H9 (cell line): ENCODE data around the gene GFOD2. TPM values are rescaled to one million over a fixed set of nuclear protein-coding genes. Genes with fewer than 3 reads are reported as not detected.

Source experiments
- DNase-seq: peaks from one replicate; pipeline ENCODE4 v3.0.0-alpha.2; 2017
- H2AFZ ChIP-seq: one replicate; pipeline ENCODE4 v1.6.1; 2013; ENCODE audit warnings: mild to moderate bottlenecking, low read length, control low read depth, moderate library complexity
- H2AK5ac ChIP-seq: 2 replicates; pipeline ENCODE4 v1.6.1; 2013; ENCODE audit warnings: low read length, control low read depth, mixed read lengths; ENCODE audit not compliant: insufficient read length
- H2BK120ac ChIP-seq: one replicate; pipeline ENCODE4 v1.6.1; 2013; ENCODE audit warnings: low read depth, mild to moderate bottlenecking, low read length, control low read depth, inconsistent platforms; ENCODE audit not compliant: poor library complexity, severe bottlenecking
- H2BK12ac ChIP-seq: 2 replicates; pipeline ENCODE4 v1.6.1; 2013; ENCODE audit warnings: low read length, control low read depth, mixed read lengths, low read depth; ENCODE audit not compliant: insufficient read length
- H2BK15ac ChIP-seq: 2 replicates; pipeline ENCODE4 v1.6.1; 2013; ENCODE audit warnings: low read depth, low read length, control low read depth
- H2BK20ac ChIP-seq: one replicate; pipeline ENCODE4 v1.6.1; 2013; ENCODE audit warnings: low read depth, mild to moderate bottlenecking, low read length, control low read depth, inconsistent platforms; ENCODE audit not compliant: poor library complexity, severe bottlenecking
- H2BK5ac ChIP-seq: 2 replicates; pipeline ENCODE4 v1.6.1; 2013; ENCODE audit warnings: low read length, control low read depth, mixed read lengths; ENCODE audit not compliant: insufficient read length
- H3K14ac ChIP-seq: 2 replicates; pipeline ENCODE4 v1.6.1; 2013; ENCODE audit warnings: low read length, control low read depth; ENCODE audit not compliant: insufficient read depth
- H3K18ac ChIP-seq: 2 replicates; pipeline ENCODE4 v1.6.1; 2013; ENCODE audit warnings: low read depth, mild to moderate bottlenecking, mixed read lengths, low read length, control low read depth; ENCODE audit not compliant: insufficient read length
- H3K23ac ChIP-seq: 2 replicates; pipeline ENCODE4 v1.6.1; 2013; ENCODE audit warnings: low read length, control low read depth, mixed read lengths, low read depth; ENCODE audit not compliant: insufficient read length
- H3K23me2 ChIP-seq: 2 replicates; pipeline ENCODE4 v1.6.1; 2013; ENCODE audit warnings: low read depth, mild to moderate bottlenecking, mixed read lengths, low read length, control low read depth; ENCODE audit not compliant: insufficient read length, poor library complexity, severe bottlenecking
- H3K27ac ChIP-seq: 2 replicates; pipeline ENCODE4 v1.5.1; 2013; ENCODE audit warnings: low read length, control low read depth, mixed read lengths, low read depth; ENCODE audit not compliant: insufficient read length
- H3K27me3 ChIP-seq: 2 replicates; pipeline ENCODE4 v1.6.1; 2013; ENCODE audit warnings: low read length, control low read depth, inconsistent platforms; ENCODE audit not compliant: insufficient read depth
- H3K4ac ChIP-seq: 2 replicates; pipeline ENCODE4 v1.6.1; 2013; ENCODE audit warnings: low read depth, mild to moderate bottlenecking, control low read depth, inconsistent platforms, low read length, moderate library complexity
- H3K4me1 ChIP-seq: 2 replicates; pipeline ENCODE4 v1.6.1; 2013; ENCODE audit warnings: low read length, control low read depth, inconsistent platforms; ENCODE audit not compliant: insufficient read depth
- H3K4me2 ChIP-seq: 2 replicates; pipeline ENCODE4 v1.6.1; 2013; ENCODE audit warnings: low read length, control low read depth, mixed read lengths; ENCODE audit not compliant: insufficient read length, insufficient read depth
- H3K56ac ChIP-seq: 2 replicates; pipeline ENCODE4 v1.6.1; 2013; ENCODE audit warnings: low read depth, mild to moderate bottlenecking, mixed read lengths, low read length, control low read depth; ENCODE audit not compliant: insufficient read length
- H3K79me1 ChIP-seq: 2 replicates; pipeline ENCODE4 v1.6.1; 2013; ENCODE audit warnings: low read depth, mild to moderate bottlenecking, moderate library complexity, low read length, control low read depth, inconsistent platforms; ENCODE audit not compliant: insufficient read depth, poor library complexity, severe bottlenecking
- H3K79me2 ChIP-seq: 2 replicates; pipeline ENCODE4 v1.6.1; 2013; ENCODE audit warnings: low read length, control low read depth, inconsistent platforms; ENCODE audit not compliant: insufficient read depth
- H3K9ac ChIP-seq: 2 replicates; pipeline ENCODE4 v1.6.1; 2013; ENCODE audit warnings: low read length, control low read depth, mixed read lengths; ENCODE audit not compliant: insufficient read length; ENCODE audit errors: extremely low read depth
- H3K9me3 ChIP-seq: one replicate; pipeline ENCODE4 v1.6.1; 2013; ENCODE audit warnings: low read depth, low read length, inconsistent platforms; ENCODE audit not compliant: control insufficient read depth
- H3T11ph ChIP-seq: one replicate; pipeline ENCODE4 v1.6.1; 2013; ENCODE audit warnings: mild to moderate bottlenecking, low read length, control low read depth, inconsistent platforms
- H4K20me1 ChIP-seq: one replicate; pipeline ENCODE4 v1.6.1; 2013; ENCODE audit not compliant: control insufficient read depth, insufficient read length, insufficient read depth
- H4K5ac ChIP-seq: 2 replicates; pipeline ENCODE4 v1.6.1; 2013; ENCODE audit warnings: low read depth, mild to moderate bottlenecking, mixed read lengths, low read length, control low read depth; ENCODE audit not compliant: insufficient read length
- H4K8ac ChIP-seq: replicated peaks from 2 replicates; pipeline ENCODE4 v1.6.1; 2013; ENCODE audit warnings: low read length, control low read depth, mixed read lengths, low read depth; ENCODE audit not compliant: insufficient read length
- H4K91ac ChIP-seq: 2 replicates; pipeline ENCODE4 v1.6.1; 2013; ENCODE audit warnings: low read depth, mild to moderate bottlenecking, moderate library complexity, mixed read lengths, low read length, control low read depth; ENCODE audit not compliant: insufficient read length
- H3K27ac Mint-ChIP-seq, 3 experiments: 2 replicates in 2 of 3; 3 replicates in 1 of 3; pipeline ENCODE4 v1.8.0; 2020 to 2021; ENCODE audit warnings: mixed read lengths in 3 of 3, mild to moderate bottlenecking in 1 of 3, moderate library complexity in 1 of 3
- H3K27me3 Mint-ChIP-seq: 2 replicates; pipeline ENCODE4 v1.8.0; 2021; ENCODE audit warnings: low read depth, mild to moderate bottlenecking, moderate library complexity, mixed read lengths
- H3K36me3 Mint-ChIP-seq, 3 experiments: 2 replicates in 2 of 3; 3 replicates in 1 of 3; pipeline ENCODE4 v1.8.0; 2020 to 2021; ENCODE audit warnings: low read depth in 3 of 3, mixed read lengths in 3 of 3; ENCODE audit not compliant: insufficient read depth in 1 of 3
- H3K4me1 Mint-ChIP-seq, 2 experiments: 2 replicates each; pipeline ENCODE4 v1.8.0; 2020; ENCODE audit warnings: mixed read lengths in 2 of 2
- H3K4me3 Mint-ChIP-seq, 2 experiments: 2 replicates in 1 of 2; 3 replicates in 1 of 2; pipeline ENCODE4 v1.8.0; 2020 to 2021; ENCODE audit warnings: mild to moderate bottlenecking in 2 of 2, mixed read lengths in 2 of 2, moderate library complexity in 1 of 2
- H3K9me3 Mint-ChIP-seq, 2 experiments: 2 replicates in 1 of 2; 3 replicates in 1 of 2; pipeline ENCODE4 v1.8.0; 2020; ENCODE audit warnings: mild to moderate bottlenecking in 2 of 2, mixed read lengths in 2 of 2, moderate library complexity in 1 of 2
- CTCF ChIP-seq: fragments of 200-600 bp; sonication (generic); conservative IDR thresholded peaks from 3 replicates; pipeline ENCODE4 v1.8.0; 2021; ENCODE audit warnings: antibody characterized with exemption, mild to moderate bottlenecking
- WGBS: extraction: QIAGEN DNeasy Blood & Tissue Kit; methylation state at CpG from one replicate; pipeline ENCODE4 v1.1.7; 2013; ENCODE audit warnings: missing lambda C conversion rate, low lambda C conversion rate, mixed read lengths; ENCODE audit not compliant: insufficient read length; ENCODE audit errors: extremely low coverage; 5-methylcytosine and 5-hydroxymethylcytosine counted together
- total RNA-seq: library from RNA; stranded (reverse); gene quantifications from 2 replicates; pipeline ENCODE4 v1.2.1, GENCODE V29; 2021

The GFOD2 gene
- total RNA-seq, 1 experiment from 2014 or later: 21.8 TPM

- WGBS: no CpG with 5 or more reads among the region's 8 CpGs
- H4K20me1 ChIP-seq: no peaks in the 10 kb centered on the region
Observed at GRCh38 chr16:67760206-67760955, 41.3 kb upstream of the GFOD2 start.

More at GRCh38 chr16:67760206-67760955, 41.3 kb upstream of the GFOD2 start:
- no peak overlapping the region for H3K23ac ChIP-seq
- Mint-ChIP-seq H3K4me3 (no peak overlapping the region), H3K9me3 (no peaks in the 10 kb centered on the region), H3K27ac (peak overlapping the region; percentile 46 to 71 (median 54); a peak in 3 of 7 replicates), H3K27me3 (no peaks in the 10 kb centered on the region), H3K36me3 (no peaks in the 10 kb centered on the region; a peak in 3 of 7 replicates), H3K4me1 (no peaks in the 10 kb centered on the region)
- no peak overlapping the region for H3K4ac ChIP-seq
- DNase-seq: no peak
- no peaks in the 10 kb centered on the region for H3K23me2 ChIP-seq
- H3K18ac ChIP-seq: no peak overlapping the region
- no peaks in the 10 kb centered on the region for H3K79me2 ChIP-seq
- H3K14ac ChIP-seq: no peak overlapping the region
- no peak for TF ChIP-seq CTCF
- H3T11ph ChIP-seq: no peak overlapping the region
- no peak overlapping the region for H3K4me2 ChIP-seq
- no peak overlapping the region for H2BK15ac ChIP-seq
- H4K91ac ChIP-seq: no peak overlapping the region
- H3K4me1 ChIP-seq: no peaks in the 10 kb centered on the region
- H2BK12ac ChIP-seq: no peak overlapping the region
- H2AK5ac ChIP-seq: no peak overlapping the region
- no peak overlapping the region for H4K8ac ChIP-seq
- H3K27me3 ChIP-seq: no peaks in the 10 kb centered on the region
- no peak overlapping the region for H3K9ac ChIP-seq
- H2BK120ac ChIP-seq: no peak overlapping the region
- H3K9me3 ChIP-seq: no peaks in the 10 kb centered on the region
- H2BK20ac ChIP-seq: no peak overlapping the region
- no peak overlapping the region for H4K5ac ChIP-seq
- H2AFZ ChIP-seq: no peak overlapping the region
- H2BK5ac ChIP-seq: no peak overlapping the region
- no peaks in the 10 kb centered on the region for H3K79me1 ChIP-seq
- no peak overlapping the region for H3K56ac ChIP-seq
- H3K27ac ChIP-seq: no peak overlapping the region
